HG03196 (cell line): Measurements from ENCODE around the gene ABCA7.

ENCODE experiments used
- ATAC-seq: cut with Tn5 transposase; IDR thresholded peaks from one replicate; pipeline ENCODE4 v1.9.1; 2021; ENCODE audit not compliant: unreplicated experiment

Gene ABCA7

DNA sequence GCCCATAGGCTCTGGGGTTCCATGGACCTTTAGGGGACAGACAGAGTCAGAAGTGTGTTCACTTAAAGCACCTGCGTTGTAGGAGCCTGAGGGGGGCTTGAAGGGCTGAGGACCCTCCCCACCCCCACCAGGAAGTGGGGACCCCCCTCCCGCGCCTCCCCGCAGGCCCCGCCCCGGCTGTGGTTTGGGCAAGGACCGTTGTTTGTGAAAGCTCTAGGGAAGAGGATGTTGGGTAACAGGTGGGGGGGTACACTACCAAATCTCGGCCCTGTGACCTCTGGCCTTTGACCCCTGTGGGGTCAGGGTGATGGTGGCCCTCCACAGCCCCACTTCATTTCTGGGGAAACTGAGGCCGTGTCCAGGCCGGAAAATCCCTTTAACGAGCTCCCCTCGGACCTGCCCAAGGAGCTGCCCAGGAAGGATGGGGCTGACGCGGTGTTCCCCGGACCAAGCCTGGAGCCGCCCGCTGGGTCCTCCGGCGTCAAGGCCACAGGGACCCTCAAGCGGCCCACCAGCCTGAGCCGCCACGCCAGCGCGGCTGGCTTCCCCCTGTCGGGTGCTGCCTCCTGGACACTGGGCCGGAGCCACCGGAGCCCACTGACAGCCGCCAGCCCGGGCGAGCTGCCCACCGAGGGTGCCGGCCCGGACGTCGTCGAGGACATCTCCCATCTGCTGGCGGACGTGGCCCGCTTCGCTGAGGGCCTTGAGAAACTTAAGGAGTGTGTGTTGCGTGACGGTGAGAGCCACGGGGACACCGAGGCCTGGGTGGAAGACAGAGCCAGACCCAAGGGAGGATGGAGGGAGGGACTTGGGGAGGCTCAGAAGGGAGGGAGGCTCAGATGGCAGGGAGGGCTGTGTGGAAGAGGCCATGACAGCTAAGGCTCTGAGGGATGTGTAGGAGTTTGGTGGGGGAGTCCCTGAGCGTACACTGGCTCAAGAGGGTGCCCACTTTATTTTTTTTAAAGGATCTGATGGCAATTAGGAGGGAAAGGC is 28.4 kb downstream of the ABCA7 start:
- no peak for ATAC-seq

DNA sequence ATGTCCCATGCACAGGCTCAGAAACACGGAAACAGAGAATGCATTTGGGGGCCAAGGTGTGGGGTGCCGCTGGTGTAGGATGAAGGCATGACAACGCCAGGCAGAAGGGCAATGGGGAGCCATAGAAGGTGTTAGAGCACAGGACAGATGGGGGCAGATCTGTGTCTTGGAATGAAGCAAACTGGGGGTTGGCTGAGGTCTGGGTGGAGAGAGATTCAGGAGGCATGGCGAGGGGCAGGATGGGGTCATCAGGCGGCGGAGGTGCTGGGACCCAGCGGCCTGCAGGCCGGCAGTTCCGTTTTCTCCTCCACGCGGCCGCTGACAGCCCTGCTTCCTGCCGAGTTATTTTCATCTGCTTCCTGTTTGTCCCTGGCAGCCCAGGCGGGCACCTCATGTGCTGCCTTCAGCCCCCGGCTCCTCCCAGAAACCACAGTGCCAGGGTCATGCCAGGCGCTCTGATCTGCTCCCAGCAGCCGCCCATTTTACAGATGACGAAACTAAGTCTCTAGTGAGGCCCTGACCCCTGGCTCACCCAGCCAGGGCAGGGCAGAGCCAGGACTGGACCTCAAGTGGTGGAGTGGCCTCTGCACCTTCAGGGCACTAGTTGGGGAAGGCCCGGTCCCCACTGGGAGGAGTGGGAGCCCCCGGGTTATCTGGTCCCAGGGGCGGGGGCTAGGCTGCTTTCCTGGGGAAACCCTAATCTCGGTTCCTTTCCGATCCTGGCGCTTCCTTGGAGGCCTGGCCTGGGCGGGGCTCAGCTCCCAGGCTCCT is 29.3 kb downstream of the ABCA7 start:
- no peak for ATAC-seq

- no peak for ATAC-seq
Observed at GRCh38 chr19:1070576-1070930, 30.6 kb downstream of the ABCA7 start.

GRCh38 chr19:1070931-1071791 is 31.3 kb downstream of the ABCA7 start:
- no peak for ATAC-seq

- no peak for ATAC-seq
Observed at GRCh38 chr19:1072371-1073015, 32.6 kb downstream of the ABCA7 start.

- no peak for ATAC-seq
Observed at GRCh38 chr19:1073063-1073955, 33.4 kb downstream of the ABCA7 start.

DNA sequence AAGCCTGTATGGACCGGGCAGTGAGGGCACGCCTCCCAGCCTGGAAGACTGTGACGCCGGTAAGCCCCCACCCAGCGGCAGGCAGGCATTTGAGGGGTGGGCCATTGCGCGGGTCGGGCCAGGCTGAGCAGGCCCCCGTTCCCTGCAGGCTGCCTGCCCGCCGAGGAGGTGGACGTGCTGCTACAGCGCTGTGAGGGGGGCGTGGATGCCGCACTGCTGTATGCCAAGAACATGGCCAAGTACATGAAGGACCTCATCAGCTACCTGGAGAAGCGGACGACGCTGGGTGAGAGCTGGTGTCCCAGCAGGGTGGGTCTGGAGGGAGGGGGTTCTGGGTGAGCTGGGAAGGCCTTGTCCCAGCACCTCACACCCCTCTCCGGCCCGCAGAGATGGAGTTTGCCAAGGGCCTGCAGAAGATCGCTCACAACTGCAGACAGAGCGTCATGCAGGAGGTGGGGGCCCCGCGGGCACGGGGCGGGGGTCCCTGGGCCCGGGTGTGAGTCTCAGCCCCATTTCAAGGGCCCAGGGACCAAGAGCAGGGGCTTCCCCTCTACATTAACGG is 34.1 kb downstream of the ABCA7 start:
- ATAC-seq, result no peak

DNA sequence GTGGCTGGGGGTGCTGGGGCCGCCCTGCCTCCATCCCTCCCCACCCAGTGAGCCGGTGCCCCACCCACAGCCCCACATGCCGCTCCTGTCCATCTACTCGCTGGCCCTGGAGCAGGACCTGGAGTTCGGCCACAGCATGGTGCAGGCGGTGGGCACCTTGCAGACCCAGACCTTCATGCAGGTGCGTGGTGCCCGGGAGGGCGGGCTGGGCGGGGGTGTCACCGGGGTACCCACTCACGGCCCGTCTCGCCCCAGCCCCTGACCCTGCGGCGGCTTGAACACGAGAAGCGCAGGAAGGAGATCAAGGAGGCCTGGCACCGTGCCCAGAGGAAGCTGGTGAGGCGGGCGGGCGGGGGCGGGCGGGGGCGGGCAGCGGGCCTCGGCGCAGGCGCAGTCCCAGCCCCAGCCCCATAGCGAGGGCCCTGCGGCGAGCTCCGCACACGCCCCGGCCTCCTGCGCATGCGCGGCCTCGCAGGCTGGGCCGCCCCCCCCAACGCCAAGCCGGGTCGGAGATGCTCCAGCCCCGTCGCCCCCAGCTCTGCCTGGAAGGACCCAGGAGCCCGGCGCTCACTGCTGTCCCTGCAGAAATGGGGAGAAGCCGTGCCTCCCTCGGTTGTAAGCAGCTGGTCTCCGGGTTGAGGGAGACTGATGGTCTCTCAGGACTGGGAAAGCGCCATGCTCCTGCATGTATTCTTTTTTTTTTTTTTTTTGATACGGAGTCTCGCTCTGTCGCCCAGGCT is 34.8 kb downstream of the ABCA7 start:
- peak; percentile 36 for ATAC-seq

- ATAC-seq, result no peak
Observed at GRCh38 chr19:1076046-1076386, 36.1 kb downstream of the ABCA7 start.

DNA sequence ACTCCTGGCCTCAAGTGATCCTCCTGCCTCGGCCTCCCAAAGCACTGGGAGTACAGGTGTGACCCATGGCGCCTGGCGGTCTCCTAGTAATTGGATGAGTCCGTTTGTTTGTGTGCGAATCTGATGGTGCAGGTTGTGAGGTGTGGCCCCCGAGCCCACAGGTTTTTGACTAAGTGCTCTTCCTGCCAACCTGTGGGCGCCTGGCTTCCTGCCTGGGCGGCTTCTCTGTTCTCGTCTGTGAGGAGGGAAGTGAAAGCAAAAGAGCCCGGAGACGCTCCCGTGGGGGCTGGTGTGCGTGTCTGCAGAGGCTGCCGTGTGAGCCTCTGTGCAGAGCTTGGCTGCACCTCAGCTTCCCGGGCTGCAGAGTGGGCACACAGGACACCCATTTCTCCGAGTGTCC is 37.0 kb downstream of the ABCA7 start:
- peak; percentile 59 for ATAC-seq

GRCh38 chr19:1079566-1080111 is 39.7 kb downstream of the ABCA7 start:
- ATAC-seq, result no peak

GRCh38 chr19:1080360-1081161 is 40.7 kb downstream of the ABCA7 start:
- ATAC-seq, result no peak

DNA sequence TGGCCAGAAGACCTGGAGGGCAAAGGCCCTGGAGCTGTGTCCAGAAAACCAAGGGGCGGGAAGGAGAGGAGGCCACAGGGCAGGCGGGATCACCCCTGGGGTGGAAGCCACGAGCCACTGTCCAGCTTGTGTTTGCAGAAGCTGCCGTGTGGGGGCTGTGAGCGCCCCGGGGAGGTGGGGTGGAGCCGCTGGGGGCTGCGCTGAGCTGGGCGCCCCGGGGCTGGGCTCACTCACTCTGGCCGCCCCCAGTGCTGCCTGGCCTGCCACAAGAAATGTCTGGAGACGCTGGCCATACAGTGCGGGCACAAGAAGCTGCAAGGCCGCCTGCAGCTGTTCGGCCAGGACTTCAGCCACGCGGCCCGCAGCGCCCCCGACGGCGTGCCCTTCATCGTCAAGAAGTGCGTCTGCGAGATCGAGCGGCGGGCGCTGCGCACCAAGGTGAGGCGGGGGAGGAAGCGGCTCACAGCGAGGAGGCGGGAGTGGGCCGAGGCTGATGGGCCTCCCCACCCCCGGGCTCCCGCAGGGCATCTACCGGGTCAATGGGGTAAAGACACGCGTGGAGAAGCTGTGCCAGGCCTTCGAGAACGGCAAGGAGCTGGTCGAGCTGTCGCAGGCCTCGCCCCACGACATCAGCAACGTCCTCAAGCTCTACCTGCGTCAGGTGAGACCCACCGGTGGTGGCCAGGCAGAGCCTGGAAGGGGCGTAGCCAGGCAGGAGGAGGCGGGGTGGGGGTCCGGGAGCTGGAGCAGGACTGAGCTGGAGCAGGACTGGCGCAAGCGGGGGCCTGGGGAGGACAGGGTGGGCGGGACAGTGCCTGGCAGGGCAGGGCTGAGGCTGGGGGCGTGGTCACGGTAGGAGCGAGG is 41.6 kb downstream of the ABCA7 start:
- ATAC-seq, result no peak

GRCh38 chr19:1082165-1082927 is 42.4 kb downstream of the ABCA7 start:
- no peak for ATAC-seq

- no peak for ATAC-seq
Observed at GRCh38 chr19:1082928-1083816, 43.3 kb downstream of the ABCA7 start.
